WTC11 (cell line): Measurements from ENCODE around the gene ANKRD50. TPM values are rescaled to one million over a fixed set of nuclear protein-coding genes. Genes with fewer than 3 reads are reported as not detected.

Experiments used
- ATAC-seq: fragments of 200-7000 bp; cut with Tn5 transposase; 2 replicates; pipeline ENCODE4 v1.10.0; 2021; ENCODE audit warnings: mild to moderate bottlenecking, moderate library complexity
- CTCF ChIA-PET: fragments of 300-600 bp; sonication (Branson Sonifier 250); formaldehyde crosslinking; loops from one replicate; lab custom pipeline; 2021; ENCODE audit warnings: antibody characterized with exemption; lab: Charles Lee
- POLR2A ChIA-PET: fragments of 350-600 bp; sonication (Branson Sonifier 250); formaldehyde crosslinking; loops from one replicate; lab custom pipeline; 2021; ENCODE audit warnings: antibody characterized with exemption; lab: Charles Lee
- DNase-seq: peaks from one replicate; pipeline ENCODE4 v3.0.0; 2021; ENCODE audit warnings: low spot score
- H3K27ac Mint-ChIP-seq: 2 replicates; pipeline ENCODE4 v1.8.0; 2021; ENCODE audit warnings: mixed read lengths
- H3K27me3 Mint-ChIP-seq: 2 replicates; pipeline ENCODE4 v1.8.0; 2021; ENCODE audit warnings: low read depth, mild to moderate bottlenecking, moderate library complexity, mixed read lengths
- H3K36me3 Mint-ChIP-seq: 2 replicates; pipeline ENCODE4 v1.8.0; 2021; ENCODE audit warnings: mixed read lengths
- H3K4me1 Mint-ChIP-seq: 2 replicates; pipeline ENCODE4 v1.8.0; 2022; ENCODE audit warnings: mixed read lengths
- H3K4me3 Mint-ChIP-seq: 2 replicates; pipeline ENCODE4 v1.8.0; 2021; ENCODE audit warnings: mild to moderate bottlenecking, moderate library complexity, mixed read lengths
- H3K9me3 Mint-ChIP-seq: 2 replicates; pipeline ENCODE4 v1.8.0; 2021; ENCODE audit warnings: mixed read lengths
- AR ChIP-seq: fragments of 250-450 bp; sonication (Bioruptor Pico); IDR thresholded peaks from 2 replicates; pipeline ENCODE4 v1.9.0; 2021; ENCODE audit warnings: mild to moderate bottlenecking
- ATF1 ChIP-seq: sonication (generic); formaldehyde crosslinking; IDR thresholded peaks from 2 replicates; pipeline ENCODE4 v1.8.1; 2023; ENCODE audit warnings: mild to moderate bottlenecking, moderate library complexity, missing genetic modification reagents
- CBFB ChIP-seq: sonication (generic); formaldehyde crosslinking; IDR thresholded peaks from 2 replicates; pipeline ENCODE4 v1.8.1; 2022; ENCODE audit warnings: mild to moderate bottlenecking, low read depth, missing genetic modification reagents
- EMX1 ChIP-seq: fragments of 250-450 bp; sonication (Bioruptor Pico); IDR thresholded peaks from 2 replicates; pipeline ENCODE4 v1.8.0; 2021; ENCODE audit warnings: mild to moderate bottlenecking
- ERG ChIP-seq: fragments of 250-450 bp; sonication (Bioruptor Pico); IDR thresholded peaks from 2 replicates; pipeline ENCODE4 v1.8.0; 2021; ENCODE audit warnings: mild to moderate bottlenecking
- ETV6 ChIP-seq: sonication (generic); formaldehyde crosslinking; IDR thresholded peaks from 2 replicates; pipeline ENCODE4 v1.8.1; 2022; ENCODE audit warnings: mild to moderate bottlenecking, missing genetic modification reagents
- FOXP1 ChIP-seq: sonication (generic); formaldehyde crosslinking; IDR thresholded peaks from 2 replicates; pipeline ENCODE4 v1.8.0; 2022; ENCODE audit warnings: missing genetic modification reagents, mild to moderate bottlenecking, moderate library complexity, borderline replicate concordance
- GRHL2 ChIP-seq: fragments of 250-450 bp; sonication (Bioruptor Pico); IDR thresholded peaks from 2 replicates; pipeline ENCODE4 v1.8.0; 2022; ENCODE audit warnings: mild to moderate bottlenecking, moderate library complexity; ENCODE audit not compliant: insufficient replicate concordance, severe bottlenecking
- KAT7 ChIP-seq: sonication (generic); formaldehyde crosslinking; IDR thresholded peaks from 2 replicates; pipeline ENCODE4 v1.8.1; 2023; ENCODE audit warnings: missing genetic modification reagents, mild to moderate bottlenecking, borderline replicate concordance
- MLX ChIP-seq: sonication (generic); formaldehyde crosslinking; IDR thresholded peaks from 2 replicates; pipeline ENCODE4 v1.8.1; 2023; ENCODE audit warnings: mild to moderate bottlenecking, missing genetic modification reagents, moderate library complexity
- NFYB ChIP-seq: sonication (generic); formaldehyde crosslinking; conservative IDR thresholded peaks from 2 replicates; pipeline ENCODE4 v1.8.0; 2022; ENCODE audit warnings: low read depth, missing genetic modification reagents
- NR2C2 ChIP-seq: sonication (generic); formaldehyde crosslinking; IDR thresholded peaks from 2 replicates; pipeline ENCODE4 v1.8.0; 2022; ENCODE audit warnings: mild to moderate bottlenecking, missing genetic modification reagents
- PREB ChIP-seq: sonication (generic); formaldehyde crosslinking; IDR thresholded peaks from 2 replicates; pipeline ENCODE4 v1.8.1; 2022; ENCODE audit warnings: mild to moderate bottlenecking, missing genetic modification reagents, moderate library complexity, borderline replicate concordance
- RELA ChIP-seq: sonication (generic); formaldehyde crosslinking; IDR thresholded peaks from 2 replicates; pipeline ENCODE4 v1.8.1; 2022; ENCODE audit warnings: missing genetic modification reagents, mild to moderate bottlenecking, borderline replicate concordance
- SP1 ChIP-seq: sonication (generic); formaldehyde crosslinking; conservative IDR thresholded peaks from 2 replicates; pipeline ENCODE4 v1.8.1; 2022; ENCODE audit warnings: missing genetic modification reagents
- ZNF138 ChIP-seq: sonication (generic); formaldehyde crosslinking; conservative IDR thresholded peaks from 2 replicates; pipeline ENCODE4 v1.8.1; 2022; ENCODE audit warnings: mild to moderate bottlenecking, moderate library complexity, missing genetic modification reagents
- ZNF219 ChIP-seq: sonication (generic); formaldehyde crosslinking; IDR thresholded peaks from 2 replicates; pipeline ENCODE4 v1.8.0; 2023; ENCODE audit warnings: missing genetic modification reagents, mild to moderate bottlenecking, borderline replicate concordance
- total RNA-seq: library from RNA; stranded (reverse); gene quantifications from 3 replicates; pipeline ENCODE4 v1.2.3, GENCODE V29; 2021

Gene ANKRD50
- total RNA-seq, 1 experiment from 2014 or later: 18.4 TPM

GRCh38 chr4:124629681-124630080, 82.9 kb downstream of the ANKRD50 start:
- CTCF ChIA-PET: no interaction called here
- Mint-ChIP-seq H3K4me1 (peaks cover 33% of the 10 kb centered on the region), H3K4me3 (no peak overlapping the region), H3K36me3 (no peaks in the 10 kb centered on the region), H3K9me3 (no peaks in the 10 kb centered on the region), H3K27ac (no peak overlapping the region), H3K27me3 (no peaks in the 10 kb centered on the region; the same call in 1 of the 2 replicates)
- ATAC-seq (no peak), DNase-seq (no peak)
- POLR2A ChIA-PET: no interaction called here
- TF ChIP-seq NR2C2 (no peak), ETV6 (no peak), PREB (CRISPR knock-in tag) (no peak), FOXP1 (no peak), RELA (CRISPR knock-in tag) (no peak), NFYB (CRISPR knock-in tag) (no peak), KAT7 (CRISPR knock-in tag) (no peak), SP1 (CRISPR knock-in tag) (no peak), ATF1 (CRISPR knock-in tag) (no peak), ZNF219 (CRISPR knock-in tag) (no peak), ZNF138 (CRISPR knock-in tag) (no peak), GRHL2 (CRISPR knock-in tag) (no peak), MLX (CRISPR knock-in tag) (no peak), EMX1 (CRISPR knock-in tag) (no peak), CBFB (CRISPR knock-in tag) (no peak), AR (CRISPR knock-in tag) (no peak), ERG (CRISPR knock-in tag) (no peak)
- TF ChIP-seq, all 79 proteins: peak for 0
